Fibroblast of lung (primary cell): ENCODE results near the gene CEP120. TPM values are rescaled to one million over a fixed set of nuclear protein-coding genes. Genes with fewer than 3 reads are reported as not detected.

Experiments used
- DNase-seq, 2 donors: peaks; one replicate each; pipeline versions ENCODE4 v3.0.0 to v3.0.0-alpha.2; 2010; ENCODE audit warnings: low read depth in 2 of 2
- H2AFZ ChIP-seq: 2 replicates; pipeline ENCODE4 v1.5.1; 2012; ENCODE audit warnings: low read length, control low read depth, inconsistent platforms
- H3K27ac ChIP-seq: 2 replicates; pipeline ENCODE4 v1.5.1; 2011; ENCODE audit warnings: low read length, control low read depth; ENCODE audit not compliant: insufficient read depth
- H3K27me3 ChIP-seq: 2 replicates; pipeline ENCODE4 v1.5.1; 2011; ENCODE audit warnings: mild to moderate bottlenecking, low read length; ENCODE audit not compliant: control insufficient read depth, insufficient read depth
- H3K36me3 ChIP-seq: 2 replicates; pipeline ENCODE4 v1.5.1; 2011; ENCODE audit warnings: low read length; ENCODE audit not compliant: control insufficient read depth, insufficient read depth
- H3K4me1 ChIP-seq: 2 replicates; pipeline ENCODE4 v1.5.1; 2011; ENCODE audit warnings: low read length; ENCODE audit not compliant: control insufficient read depth, insufficient read depth; ENCODE audit errors: extremely low read depth
- H3K4me2 ChIP-seq: 2 replicates; pipeline ENCODE4 v1.5.1; 2011; ENCODE audit warnings: low read length, control low read depth; ENCODE audit not compliant: insufficient read depth; ENCODE audit errors: extremely low read depth
- H3K4me3 ChIP-seq, 4 experiments: fragments of 200-600 bp in 1 of 4; sonication (generic) in 1 of 4; replicated peaks in 1 of 4; 2 replicates each; pipeline ENCODE4 v1.5.1; 2011 to 2016; ENCODE audit warnings: low read length in 4 of 4, low read depth in 3 of 4, mild to moderate bottlenecking in 3 of 4, control low read depth in 2 of 4, inconsistent platforms in 1 of 4, mixed read lengths in 1 of 4; ENCODE audit not compliant: insufficient read depth in 1 of 4; ENCODE audit errors: control extremely low read depth in 1 of 4
- H3K79me2 ChIP-seq: 2 replicates; pipeline ENCODE4 v1.5.1; 2012; ENCODE audit warnings: mild to moderate bottlenecking, low read length, inconsistent platforms; ENCODE audit not compliant: control insufficient read depth, insufficient read depth
- H3K9ac ChIP-seq: 2 replicates; pipeline ENCODE4 v1.5.1; 2011; ENCODE audit warnings: mild to moderate bottlenecking, low read length, control low read depth; ENCODE audit not compliant: insufficient read depth
- H3K9me3 ChIP-seq: 2 replicates; pipeline ENCODE4 v1.5.1; 2012; ENCODE audit warnings: low read depth, low read length; ENCODE audit not compliant: control insufficient read depth, insufficient read depth
- H4K20me1 ChIP-seq: 2 replicates; pipeline ENCODE4 v1.5.1; 2011; ENCODE audit warnings: low read length; ENCODE audit not compliant: control insufficient read depth, insufficient read depth; ENCODE audit errors: extremely low read depth
- CTCF ChIP-seq, 2 donors: IDR thresholded peaks in 1 of 2; conservative IDR thresholded peaks in 1 of 2; 1 replicate in 1 of 2; 2 replicates in 1 of 2; pipeline ENCODE4 v1.5.1; 2011 to 2012; ENCODE audit warnings: low read length in 2 of 2, control low read depth in 1 of 2, inconsistent platforms in 1 of 2, low read depth in 1 of 2, mild to moderate bottlenecking in 1 of 2
- EZH2 ChIP-seq: IDR thresholded peaks from 2 replicates; pipeline ENCODE4 v1.5.1; 2012; ENCODE audit warnings: low read length, control low read depth, mild to moderate bottlenecking; ENCODE audit errors: missing control alignments
- polyA plus RNA-seq, 2 donors: library from polyadenylated mRNA; depleted of rRNA in 1 of 2; stranded (reverse) in 1 of 2; unstranded in 1 of 2; fragments of >200 nt; gene quantifications; 2 replicates each; pipeline ENCODE4 v1.2.1, GENCODE V29; 2011 to 2012; ENCODE audit warnings: missing spikeins in 1 of 2
- total RNA-seq: library from RNA; depleted of rRNA; stranded (reverse); fragments of >200 nt; gene quantifications from 2 replicates; pipeline ENCODE4 v1.2.1, GENCODE V29; 2014

The CEP120 gene
- total and polyA plus RNA-seq, 2 donors (not counting 1 experiment from before 2014, with no cell fraction given): 14.8 to 22.3 TPM

- H3K4me1 ChIP-seq: no peaks in the 10 kb centered on the region
- no peaks in the 10 kb centered on the region for H3K36me3 ChIP-seq
- H3K4me3 ChIP-seq: no peak overlapping the region
- H2AFZ ChIP-seq: no peak overlapping the region
- no peaks in the 10 kb centered on the region for H3K27me3 ChIP-seq
- H3K9me3 ChIP-seq: no peaks in the 10 kb centered on the region
- no peaks in the 10 kb centered on the region for H3K79me2 ChIP-seq
- H3K9ac ChIP-seq: no peak overlapping the region
- no peak for DNase-seq
- no peak overlapping the region for H3K27ac ChIP-seq
- H3K4me2 ChIP-seq: no peak overlapping the region
- no peak for TF ChIP-seq CTCF (conservative IDR thresholded peaks at IDR 0.05 in 1 of 2, IDR thresholded peaks at IDR 0.05 in 1 of 2; ENCODE audit: low read depth in 1 of 2, low read length in 2 of 2)
- TF ChIP-seq EZH2: no peak
- no peaks in the 10 kb centered on the region for H4K20me1 ChIP-seq
These were observed 25.7 kb downstream of the CEP120 start for GRCh38 chr5:123397538-123397937.

GRCh38 chr5:123391009-123391408 lies 32.2 kb downstream of the CEP120 start:
- Histone ChIP-seq H2AFZ (no peak overlapping the region), H3K9ac (no peak overlapping the region), H3K27ac (no peak overlapping the region), H3K4me2 (no peak overlapping the region), H3K9me3 (no peaks in the 10 kb centered on the region), H3K79me2 (no peaks in the 10 kb centered on the region), H3K27me3 (no peaks in the 10 kb centered on the region), H4K20me1 (no peaks in the 10 kb centered on the region), H3K36me3 (peaks cover 3% of the 10 kb centered on the region), H3K4me1 (no peaks in the 10 kb centered on the region), H3K4me3 (no peak overlapping the region)
- DNase-seq: no peak
- TF ChIP-seq CTCF (conservative IDR thresholded peaks at IDR 0.05 in 1 of 2, IDR thresholded peaks at IDR 0.05 in 1 of 2; ENCODE audit: low read depth in 1 of 2, low read length in 2 of 2) (no peak), EZH2 (no peak)

GRCh38 chr5:123389794-123390193 lies 33.4 kb downstream of the CEP120 start:
- Histone ChIP-seq H3K36me3 (peaks cover 3% of the 10 kb centered on the region), H3K4me3 (no peak overlapping the region), H3K27me3 (no peaks in the 10 kb centered on the region), H4K20me1 (no peaks in the 10 kb centered on the region), H3K9me3 (no peaks in the 10 kb centered on the region), H3K4me2 (no peak overlapping the region), H3K4me1 (no peaks in the 10 kb centered on the region), H3K79me2 (no peaks in the 10 kb centered on the region), H3K9ac (no peak overlapping the region), H2AFZ (no peak overlapping the region), H3K27ac (no peak overlapping the region)
- TF ChIP-seq CTCF (conservative IDR thresholded peaks at IDR 0.05 in 1 of 2, IDR thresholded peaks at IDR 0.05 in 1 of 2; ENCODE audit: low read depth in 1 of 2, low read length in 2 of 2): no peak
- no peak for TF ChIP-seq EZH2
- DNase-seq: no peak
